B cell (primary cell): ENCODE data around the gene CNGA2.

Source experiments
- EZH2 ChIP-seq: IDR thresholded peaks from 2 replicates; pipeline ENCODE4 v1.6.1; 2012; ENCODE audit warnings: borderline replicate concordance, low read depth, mild to moderate bottlenecking, moderate library complexity, low read length; ENCODE audit not compliant: insufficient read depth, poor library complexity, severe bottlenecking
- TF ChIP-seq, protein P1 (sequence below): fragments of 200-600 bp; IDR thresholded peaks from one replicate; pipeline ENCODE4 v1.8.0; 2022; ENCODE audit warnings: antibody characterized with exemption, mild to moderate bottlenecking

DNA sequence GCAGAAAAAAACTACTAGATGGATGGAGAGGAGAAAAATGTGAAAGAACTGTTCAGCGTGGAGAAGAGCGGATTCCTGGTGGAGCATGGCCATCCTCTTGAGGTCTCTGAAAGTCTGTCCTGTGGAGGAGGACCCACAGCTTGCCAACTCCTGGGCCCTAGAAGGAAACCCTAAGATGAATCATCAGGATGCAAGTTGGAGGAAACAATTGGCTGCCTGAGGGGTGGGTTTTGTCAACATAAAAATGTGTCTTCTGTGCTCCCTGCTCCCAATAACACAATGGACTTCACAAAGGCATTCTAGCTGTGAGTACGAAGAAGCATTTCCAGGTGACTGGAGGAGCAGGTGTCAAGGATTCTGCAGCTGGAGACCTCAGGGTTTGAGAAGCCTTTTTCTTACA lies 37.2 kb downstream of the CNGA2 start:
- no peak for TF ChIP-seq EZH2
- TF ChIP-seq, protein P1, sequence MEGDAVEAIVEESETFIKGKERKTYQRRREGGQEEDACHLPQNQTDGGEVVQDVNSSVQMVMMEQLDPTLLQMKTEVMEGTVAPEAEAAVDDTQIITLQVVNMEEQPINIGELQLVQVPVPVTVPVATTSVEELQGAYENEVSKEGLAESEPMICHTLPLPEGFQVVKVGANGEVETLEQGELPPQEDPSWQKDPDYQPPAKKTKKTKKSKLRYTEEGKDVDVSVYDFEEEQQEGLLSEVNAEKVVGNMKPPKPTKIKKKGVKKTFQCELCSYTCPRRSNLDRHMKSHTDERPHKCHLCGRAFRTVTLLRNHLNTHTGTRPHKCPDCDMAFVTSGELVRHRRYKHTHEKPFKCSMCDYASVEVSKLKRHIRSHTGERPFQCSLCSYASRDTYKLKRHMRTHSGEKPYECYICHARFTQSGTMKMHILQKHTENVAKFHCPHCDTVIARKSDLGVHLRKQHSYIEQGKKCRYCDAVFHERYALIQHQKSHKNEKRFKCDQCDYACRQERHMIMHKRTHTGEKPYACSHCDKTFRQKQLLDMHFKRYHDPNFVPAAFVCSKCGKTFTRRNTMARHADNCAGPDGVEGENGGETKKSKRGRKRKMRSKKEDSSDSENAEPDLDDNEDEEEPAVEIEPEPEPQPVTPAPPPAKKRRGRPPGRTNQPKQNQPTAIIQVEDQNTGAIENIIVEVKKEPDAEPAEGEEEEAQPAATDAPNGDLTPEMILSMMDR, result no peak
